ENCODE measurements around the gene COG8.
"Not testable (repeated sequence)": the region's sequence is repeated elsewhere in the genome, so short reads cannot be mapped to it uniquely, and the experiment has no call there.

The COG8 gene, protein sequence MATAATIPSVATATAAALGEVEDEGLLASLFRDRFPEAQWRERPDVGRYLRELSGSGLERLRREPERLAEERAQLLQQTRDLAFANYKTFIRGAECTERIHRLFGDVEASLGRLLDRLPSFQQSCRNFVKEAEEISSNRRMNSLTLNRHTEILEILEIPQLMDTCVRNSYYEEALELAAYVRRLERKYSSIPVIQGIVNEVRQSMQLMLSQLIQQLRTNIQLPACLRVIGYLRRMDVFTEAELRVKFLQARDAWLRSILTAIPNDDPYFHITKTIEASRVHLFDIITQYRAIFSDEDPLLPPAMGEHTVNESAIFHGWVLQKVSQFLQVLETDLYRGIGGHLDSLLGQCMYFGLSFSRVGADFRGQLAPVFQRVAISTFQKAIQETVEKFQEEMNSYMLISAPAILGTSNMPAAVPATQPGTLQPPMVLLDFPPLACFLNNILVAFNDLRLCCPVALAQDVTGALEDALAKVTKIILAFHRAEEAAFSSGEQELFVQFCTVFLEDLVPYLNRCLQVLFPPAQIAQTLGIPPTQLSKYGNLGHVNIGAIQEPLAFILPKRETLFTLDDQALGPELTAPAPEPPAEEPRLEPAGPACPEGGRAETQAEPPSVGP

DNA sequence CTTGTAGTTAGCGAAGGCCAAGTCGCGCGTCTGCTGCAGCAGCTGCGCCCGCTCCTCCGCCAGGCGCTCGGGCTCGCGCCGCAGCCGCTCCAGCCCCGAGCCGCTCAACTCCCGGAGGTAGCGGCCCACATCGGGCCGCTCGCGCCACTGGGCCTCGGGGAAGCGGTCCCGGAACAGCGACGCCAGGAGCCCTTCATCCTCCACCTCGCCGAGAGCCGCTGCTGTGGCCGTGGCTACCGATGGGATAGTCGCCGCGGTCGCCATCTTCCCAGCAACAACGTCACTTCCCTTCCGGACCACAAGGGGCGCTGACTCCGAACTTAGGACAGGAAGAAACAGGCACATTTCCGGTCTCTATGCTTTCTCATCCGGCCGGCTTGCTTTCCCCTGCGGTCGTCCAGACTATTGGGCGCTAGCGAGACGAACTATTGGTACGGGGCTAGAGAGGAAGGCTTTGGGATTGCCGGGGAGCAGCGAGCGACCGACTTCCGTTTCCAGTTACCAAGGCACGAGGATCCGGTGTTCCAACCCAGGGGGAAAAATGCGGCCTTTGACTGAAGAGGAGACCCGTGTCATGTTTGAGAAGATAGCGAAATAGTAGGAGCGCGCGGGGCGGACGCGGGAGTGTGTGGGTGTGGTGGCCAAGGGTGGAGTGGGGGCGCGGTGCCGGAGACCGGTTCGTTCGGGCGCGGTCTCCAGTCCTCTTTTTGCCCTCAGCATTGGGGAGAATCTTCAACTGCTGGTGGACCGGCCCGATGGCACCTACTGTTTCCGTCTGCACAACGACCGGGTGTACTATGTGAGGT is at the start of gene COG8, which contains the start of gene NIP7:
Gene COG8 (minus strand): TSS at position 276 of the 806 bp plus-strand sequence. CDS start 12 bp downstream, at position 264.
Gene NIP7 (plus strand): TSS at position 484 of the 806 bp plus-strand sequence. CDS start 58 bp downstream, at position 542.
- DNase-seq (ENCODE audit: low read depth in 1 of 2, low spot score in 1 of 2) = peak; percentile 80 to 84

DNA sequence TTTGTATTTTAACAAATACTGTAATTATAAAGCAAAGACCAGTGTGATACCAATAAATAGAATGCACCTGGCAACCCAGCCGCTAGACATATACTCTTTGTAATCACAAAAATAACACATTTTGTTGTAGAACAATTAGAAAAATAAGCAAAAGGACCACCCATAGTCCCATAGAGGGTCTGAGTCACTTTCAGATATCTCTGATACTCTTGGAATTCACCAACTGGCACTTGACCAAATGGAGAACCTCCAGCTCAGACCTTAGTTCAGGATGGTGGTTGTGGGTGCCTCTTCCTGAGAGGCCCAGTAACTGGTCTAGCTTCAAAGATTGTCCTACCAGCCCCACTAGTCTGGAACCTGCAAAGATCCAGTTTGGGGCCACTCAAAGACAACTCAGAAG is 47.2 kb upstream of the COG8 start:
- DNase-seq (ENCODE audit: low read depth in 1 of 2, low spot score in 1 of 2) = no peak

DNA sequence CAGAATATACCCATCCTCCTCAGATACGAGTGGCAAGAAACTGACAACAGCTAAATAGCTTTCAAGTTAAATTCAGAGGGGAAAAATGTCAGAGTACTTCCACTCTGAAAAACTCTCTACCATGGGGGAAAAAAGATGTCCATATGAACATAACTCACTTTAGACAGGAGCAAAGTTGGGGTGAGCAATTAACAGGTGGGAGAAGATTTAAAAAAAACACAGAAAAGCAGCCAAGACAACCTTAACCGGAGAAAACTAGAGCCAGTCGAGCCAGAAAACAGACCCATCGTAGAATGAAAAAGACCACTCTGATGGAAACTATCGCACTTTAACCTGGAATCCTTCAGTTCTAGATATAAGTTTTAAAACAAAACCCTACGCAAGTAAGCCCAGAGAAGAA is 45.6 kb upstream of the COG8 start:
- DNase-seq (ENCODE audit: low read depth in 1 of 2, low spot score in 1 of 2) = no peak

DNA sequence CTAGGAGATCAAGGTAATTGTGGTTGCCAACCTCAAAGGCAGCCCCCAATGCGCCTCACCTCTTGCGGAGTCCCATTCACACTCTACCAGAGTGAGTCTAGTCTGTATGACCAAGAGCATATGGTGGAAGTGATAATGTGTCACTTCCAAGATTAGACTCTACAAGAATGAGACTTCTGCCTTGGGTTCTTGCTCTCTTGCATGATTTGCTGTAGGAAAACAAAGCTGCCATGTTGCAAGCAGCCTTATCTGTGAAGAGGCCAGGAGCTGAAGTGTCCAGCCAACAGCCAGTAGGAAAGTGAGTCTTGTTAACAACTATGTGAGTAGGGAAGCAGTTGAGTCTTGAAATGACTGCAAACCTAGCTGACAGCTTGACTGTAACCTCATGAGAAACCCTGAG is 43.1 kb upstream of the COG8 start:
- no peak for DNase-seq (ENCODE audit: low read depth in 1 of 2, low spot score in 1 of 2)

DNA sequence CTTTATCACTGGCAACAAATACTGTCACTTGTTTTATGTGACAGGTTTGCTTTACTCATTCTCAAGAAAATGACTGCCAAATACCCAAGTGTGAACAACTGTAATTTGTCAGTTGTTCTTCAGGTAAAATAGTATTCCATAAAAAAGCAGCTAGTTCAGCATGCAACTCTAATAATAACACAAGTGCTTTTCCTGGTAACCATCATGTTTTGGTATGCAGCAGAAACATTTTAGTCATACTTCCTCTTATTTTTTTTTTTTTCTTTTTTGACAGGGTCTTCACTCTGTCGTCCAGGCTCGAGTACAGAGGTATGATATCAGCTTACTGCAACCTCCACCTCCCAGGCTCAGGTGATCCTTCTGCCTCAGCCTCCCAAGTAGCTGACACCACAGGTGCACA is 41.9 kb upstream of the COG8 start:
- DNase-seq (ENCODE audit: low read depth in 1 of 2, low spot score in 1 of 2) = no peak

DNA sequence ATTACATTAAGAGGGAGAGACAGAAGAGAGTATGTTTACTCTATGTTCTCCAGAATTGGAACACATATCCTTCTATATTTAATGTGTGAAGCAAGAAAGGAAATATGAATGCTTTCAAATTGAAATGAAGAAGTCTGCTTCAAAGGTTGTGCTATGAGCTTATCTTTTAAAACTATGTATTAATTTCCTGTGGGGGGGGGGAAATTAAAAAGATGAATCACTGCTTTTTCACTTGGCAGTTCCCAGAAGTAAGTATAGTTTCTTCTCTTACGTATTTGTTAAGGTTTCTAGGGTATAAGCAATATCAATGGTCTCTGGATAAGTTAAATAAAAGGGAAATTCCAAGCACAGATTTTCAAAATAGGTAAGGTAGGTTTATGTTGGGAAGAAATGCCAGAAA is 39.4 kb upstream of the COG8 start:
- DNase-seq (ENCODE audit: low read depth in 1 of 2, low spot score in 1 of 2) = no peak

DNA sequence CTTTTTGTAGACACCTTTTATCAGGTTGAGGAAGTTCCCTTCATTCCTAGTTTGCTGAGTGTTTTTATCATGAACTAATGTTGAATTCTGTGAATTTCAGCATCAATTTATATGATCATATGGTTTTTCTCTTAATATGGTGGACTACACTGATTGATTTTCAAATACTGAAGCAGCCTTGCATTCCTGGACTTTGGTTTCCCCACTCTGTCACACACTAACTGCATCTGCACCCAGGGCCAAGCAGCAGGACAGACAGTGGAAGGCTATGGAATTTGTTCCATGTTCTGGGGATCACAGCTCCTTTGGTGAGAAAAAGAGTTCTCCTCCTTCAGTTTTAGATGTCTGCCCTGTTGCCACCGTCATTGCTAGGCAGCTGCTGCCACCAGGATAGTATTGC is 38.7 kb upstream of the COG8 start:
- DNase-seq (ENCODE audit: low read depth in 1 of 2, low spot score in 1 of 2) = no peak

DNA sequence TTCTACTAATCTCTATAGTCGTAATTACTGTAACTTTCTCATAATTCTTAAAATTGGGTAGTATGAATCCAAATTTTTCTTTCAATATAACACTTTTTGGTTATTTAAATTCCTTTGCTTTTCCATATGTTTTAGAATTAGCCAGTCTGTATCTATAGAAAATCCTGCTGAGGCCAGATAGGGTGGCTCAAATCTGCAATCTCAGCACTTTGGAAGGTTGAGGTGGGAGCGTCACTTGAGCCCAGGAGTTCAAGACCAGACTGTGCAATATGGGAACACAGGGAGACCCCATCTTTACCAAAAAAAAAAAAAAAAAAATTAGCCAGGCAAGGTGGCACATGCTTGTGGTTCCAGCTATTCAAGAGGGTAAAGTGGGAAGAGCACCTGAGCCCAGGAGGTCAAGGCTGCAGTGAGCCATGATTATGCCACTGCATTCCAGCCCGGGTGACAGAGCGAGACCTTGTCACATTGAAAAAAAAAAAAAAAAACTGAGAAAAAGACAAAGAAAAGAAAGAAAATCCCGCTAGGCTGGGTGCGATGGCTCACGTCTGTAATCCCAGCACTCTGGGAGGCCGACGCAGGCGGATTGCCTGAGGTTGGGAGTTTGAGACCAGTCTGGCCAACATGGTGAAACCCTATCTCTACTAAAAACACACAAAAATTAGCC is 37.2 kb upstream of the COG8 start:
- DNase-seq (ENCODE audit: low read depth in 1 of 2, low spot score in 1 of 2) = no peak

DNA sequence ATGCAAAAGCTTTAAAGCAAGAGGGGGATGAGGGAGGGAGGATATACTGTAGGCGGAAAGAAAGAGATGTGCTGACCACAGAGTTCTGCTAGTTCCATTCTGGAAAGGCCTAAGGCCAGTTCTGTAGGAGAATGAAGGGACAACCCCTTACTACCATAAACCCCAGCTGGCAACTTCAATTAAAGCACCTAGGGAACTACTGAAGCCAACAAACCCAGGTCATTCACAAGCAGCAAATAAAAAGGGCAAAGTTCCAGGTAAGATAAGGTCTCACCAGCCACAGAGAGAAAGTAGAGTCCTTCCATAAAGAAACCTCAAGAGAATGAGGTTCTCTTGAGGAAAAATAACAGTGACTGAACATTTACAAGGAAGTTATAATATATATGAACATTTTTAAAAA is 33.7 kb upstream of the COG8 start:
- no peak for DNase-seq (ENCODE audit: low read depth in 1 of 2, low spot score in 1 of 2)

DNA sequence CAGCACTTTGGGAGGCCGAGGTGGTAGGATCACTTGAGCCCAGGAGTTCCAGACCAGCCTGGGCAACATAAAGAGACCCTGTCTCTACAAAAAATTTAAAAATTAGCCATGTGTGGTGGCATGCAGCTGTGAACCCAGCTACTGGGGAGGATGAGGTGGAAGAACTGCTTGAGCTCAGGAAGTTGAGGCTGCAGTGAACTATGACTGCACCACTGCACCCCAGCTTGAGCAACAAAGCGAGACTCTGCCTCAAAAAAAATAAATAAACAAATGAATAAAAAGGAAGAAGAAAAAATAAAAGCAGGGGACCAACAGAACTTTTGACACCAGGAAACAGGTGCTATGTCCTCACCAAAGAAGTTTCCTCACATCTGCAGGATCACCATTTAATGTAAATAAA is 32.2 kb upstream of the COG8 start:
- DNase-seq (ENCODE audit: low read depth in 1 of 2, low spot score in 1 of 2) = no peak

DNA sequence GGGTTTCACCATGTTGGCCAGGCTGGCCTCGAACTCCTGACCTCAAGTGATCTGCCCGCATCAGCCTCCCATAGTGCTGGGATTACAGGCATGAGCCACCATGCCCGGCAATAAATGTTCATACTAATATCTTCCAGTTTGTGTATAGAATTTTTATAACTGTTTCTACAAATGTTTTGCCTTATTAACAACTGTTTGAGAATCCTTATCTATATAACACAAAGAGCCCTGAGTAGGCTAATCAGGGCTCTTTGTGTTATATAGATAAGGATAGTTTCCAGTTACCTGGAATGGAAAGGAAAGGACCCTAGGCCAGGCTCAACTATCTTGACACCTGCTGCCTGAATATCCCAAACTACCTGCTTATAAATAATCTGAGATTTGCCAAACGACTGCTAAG is 29.5 kb upstream of the COG8 start:
- DNase-seq (ENCODE audit: low read depth in 1 of 2, low spot score in 1 of 2) = no peak

DNA sequence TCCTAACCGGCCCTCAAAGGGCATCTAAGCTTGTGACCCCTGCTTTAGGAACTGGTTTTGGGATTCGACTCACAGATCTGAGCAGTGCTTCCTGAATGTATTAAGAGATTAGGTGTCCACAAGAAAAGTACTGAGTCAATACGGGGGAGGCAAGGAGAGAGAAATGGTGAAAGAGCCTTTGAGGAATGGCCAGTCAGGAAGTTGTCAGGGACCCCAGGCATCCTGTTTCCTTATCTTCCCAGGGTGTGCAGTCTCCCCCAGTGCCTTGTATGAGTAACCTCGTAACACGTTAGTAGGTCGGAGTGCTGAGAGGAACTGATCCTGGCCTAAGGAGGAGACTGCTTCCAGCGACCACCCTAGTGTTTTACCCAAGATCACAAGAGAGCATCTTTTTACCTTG is 28.6 kb upstream of the COG8 start:
- no peak for DNase-seq (ENCODE audit: low read depth in 1 of 2, low spot score in 1 of 2)

DNA sequence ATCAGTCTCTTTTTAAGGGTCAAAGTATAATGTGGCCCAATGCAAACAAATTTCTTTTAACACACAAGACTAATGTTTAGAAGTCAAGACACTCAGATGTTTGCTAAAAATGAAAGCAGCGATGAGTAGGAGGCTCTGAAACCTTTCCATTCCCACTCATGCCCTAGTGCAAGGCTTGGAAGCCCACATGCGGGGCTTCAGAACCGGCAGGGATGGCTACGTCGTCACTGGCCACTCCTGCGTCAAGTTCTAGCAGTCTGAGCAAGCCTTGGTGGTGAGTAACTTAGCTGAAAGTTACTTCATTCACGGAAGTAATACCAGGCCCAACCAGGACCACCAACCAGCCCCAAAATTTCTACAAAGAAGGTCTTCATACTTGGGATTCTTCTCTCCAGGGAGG is 27.1 kb upstream of the COG8 start:
- no peak for DNase-seq (ENCODE audit: low read depth in 1 of 2, low spot score in 1 of 2)

DNA sequence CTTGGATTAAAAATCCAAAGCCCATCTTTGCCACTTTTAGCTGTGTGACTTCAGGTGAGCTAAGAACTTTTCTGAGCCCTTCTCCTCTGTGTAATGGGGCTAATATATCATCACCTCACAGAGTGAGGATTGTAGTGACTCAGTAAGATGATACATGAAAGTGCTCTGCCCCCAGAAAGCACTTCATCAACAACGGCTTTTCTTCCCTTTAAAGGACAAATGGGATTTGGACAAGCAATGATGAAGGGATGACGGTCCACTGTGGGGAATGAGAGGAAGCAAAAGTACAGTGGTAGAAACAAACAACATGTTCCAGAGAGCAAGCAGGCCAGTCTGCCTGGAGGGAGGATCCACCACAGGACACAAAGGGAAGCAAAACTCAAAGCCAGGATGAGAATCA is 26.5 kb upstream of the COG8 start:
- no peak for DNase-seq (ENCODE audit: low read depth in 1 of 2, low spot score in 1 of 2)

DNA sequence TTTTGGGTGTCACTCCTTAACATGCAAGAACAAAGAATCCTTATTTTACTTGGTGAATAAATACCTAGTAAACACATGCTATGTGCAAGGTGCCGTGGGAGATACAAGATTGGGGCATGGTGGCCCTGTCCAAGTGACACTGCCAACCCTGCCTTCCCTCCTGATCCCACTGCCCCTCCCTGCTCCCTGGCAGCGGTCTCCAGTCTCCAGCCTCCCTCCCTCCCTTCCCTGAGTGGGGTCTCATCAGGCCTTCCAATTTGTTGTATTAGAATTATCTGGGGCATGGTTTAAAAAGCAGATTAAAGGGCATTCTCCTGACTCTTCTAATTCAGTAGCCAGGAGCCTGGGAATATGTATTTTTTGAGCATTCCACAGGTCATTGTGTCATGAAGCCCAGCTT is 24.7 kb upstream of the COG8 start:
- DNase-seq (ENCODE audit: low read depth in 1 of 2, low spot score in 1 of 2) = no peak

DNA sequence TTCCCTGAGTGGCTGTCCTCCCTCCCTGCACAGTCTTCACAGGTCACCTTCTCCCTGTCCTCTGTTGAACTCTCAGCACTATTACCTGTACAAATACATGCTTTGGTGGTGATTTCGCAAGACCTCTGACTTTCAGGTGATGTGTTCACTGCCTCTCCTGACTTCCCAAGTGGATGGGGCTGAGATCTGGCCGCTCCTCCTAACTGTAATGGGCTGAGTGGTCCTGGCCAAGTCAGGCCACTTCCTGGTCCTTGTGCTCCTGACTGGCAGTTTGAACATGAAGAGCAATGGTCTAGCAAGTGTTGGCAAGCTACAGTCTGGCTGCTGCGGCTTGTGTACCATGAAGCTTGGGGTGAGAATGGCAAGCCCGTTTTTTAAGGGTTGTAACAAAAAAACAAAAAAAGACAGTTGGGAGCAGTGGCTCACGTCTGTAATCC is 23.9 kb upstream of the COG8 start:
- no peak for DNase-seq (ENCODE audit: low read depth in 1 of 2, low spot score in 1 of 2)

DNA sequence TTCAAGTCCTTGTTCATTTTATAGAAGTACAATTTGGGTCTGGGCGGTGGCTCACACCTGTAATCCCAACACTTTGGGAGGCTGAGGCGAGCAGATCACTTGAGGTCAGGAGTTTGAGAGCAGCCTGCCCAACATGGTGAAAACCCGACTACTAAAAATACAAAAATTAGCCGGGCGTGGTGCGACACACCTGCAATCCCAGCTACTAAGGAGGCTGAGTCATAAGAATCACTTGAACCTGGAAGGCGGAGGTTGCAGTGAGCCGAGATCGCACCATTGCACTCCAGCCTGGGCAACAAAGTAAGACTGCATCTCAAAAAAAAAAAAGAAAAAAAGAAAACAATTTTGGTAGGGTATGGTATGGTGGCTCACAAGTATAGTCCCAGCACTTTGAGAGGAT is 20.7 kb upstream of the COG8 start:
- DNase-seq (ENCODE audit: low read depth in 1 of 2, low spot score in 1 of 2) = not testable (repeated sequence)

DNA sequence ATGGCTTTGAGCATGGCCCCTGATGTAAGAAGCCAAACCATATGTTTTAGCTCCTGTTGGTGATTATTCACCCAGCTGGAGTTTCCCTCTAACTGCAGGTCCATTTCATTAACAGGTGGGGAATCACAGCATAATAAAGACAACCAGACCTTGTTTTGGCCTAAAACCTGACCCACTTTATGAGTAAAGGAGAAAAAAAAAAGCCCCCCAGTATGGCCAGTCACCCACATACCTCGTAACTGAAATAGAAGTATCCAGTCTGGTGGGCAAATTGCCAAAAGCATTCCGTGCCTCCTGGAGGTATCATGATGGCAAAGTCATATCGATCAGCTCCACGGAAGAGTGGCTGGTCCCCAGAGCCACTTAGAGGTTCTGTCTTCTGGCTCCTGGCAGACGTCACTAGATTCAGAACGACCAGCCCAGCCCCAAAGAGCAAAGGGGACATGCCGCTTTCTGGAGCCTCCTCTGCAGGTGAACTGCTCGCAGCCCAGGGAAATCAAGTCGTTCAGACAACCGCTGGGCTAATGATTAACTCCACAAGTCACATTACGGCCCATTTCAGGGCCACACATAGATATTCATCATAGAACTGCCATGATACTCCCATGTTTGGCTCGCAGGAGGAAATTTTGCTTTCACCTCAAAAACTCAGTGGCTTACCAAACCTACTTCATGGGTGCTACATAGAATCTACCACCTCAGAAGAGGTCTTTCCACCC is 12.1 kb upstream of the COG8 start, which contains the start of gene TMED6:
Gene TMED6 (minus strand): TSS at position 478 of the 719 bp plus-strand sequence. CDS start 33 bp downstream, at position 445.
- DNase-seq (ENCODE audit: low read depth in 1 of 2, low spot score in 1 of 2) = no peak

DNA sequence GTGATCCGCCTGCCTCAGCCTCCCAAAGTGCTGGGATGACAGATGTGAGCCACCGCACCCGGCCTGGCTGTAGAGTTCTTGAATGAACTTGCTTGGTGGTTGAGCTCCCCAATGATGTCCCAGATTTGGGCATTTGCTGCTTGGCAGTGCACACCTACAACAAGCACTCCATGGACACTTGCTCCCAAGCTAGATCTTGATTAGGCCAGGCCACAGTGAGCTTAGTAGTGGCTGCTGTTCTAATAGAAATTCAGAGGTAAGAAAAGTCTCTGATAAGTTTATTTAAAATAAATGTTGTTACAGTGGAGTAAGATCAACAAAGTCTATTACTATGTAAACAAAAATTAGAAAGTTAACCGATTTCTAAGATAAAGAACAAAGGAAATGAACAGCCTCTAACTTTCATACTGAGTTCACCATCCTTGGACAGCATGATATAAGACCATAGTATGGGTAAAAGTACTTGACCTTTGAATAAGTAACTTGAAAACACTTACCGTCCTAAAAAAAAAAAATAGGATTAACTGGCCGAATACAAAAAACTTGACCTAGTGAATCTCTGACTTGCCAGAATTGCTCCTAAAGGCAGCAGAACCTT is 11.3 kb upstream of the COG8 start:
- no peak for DNase-seq (ENCODE audit: low read depth in 1 of 2, low spot score in 1 of 2)

DNA sequence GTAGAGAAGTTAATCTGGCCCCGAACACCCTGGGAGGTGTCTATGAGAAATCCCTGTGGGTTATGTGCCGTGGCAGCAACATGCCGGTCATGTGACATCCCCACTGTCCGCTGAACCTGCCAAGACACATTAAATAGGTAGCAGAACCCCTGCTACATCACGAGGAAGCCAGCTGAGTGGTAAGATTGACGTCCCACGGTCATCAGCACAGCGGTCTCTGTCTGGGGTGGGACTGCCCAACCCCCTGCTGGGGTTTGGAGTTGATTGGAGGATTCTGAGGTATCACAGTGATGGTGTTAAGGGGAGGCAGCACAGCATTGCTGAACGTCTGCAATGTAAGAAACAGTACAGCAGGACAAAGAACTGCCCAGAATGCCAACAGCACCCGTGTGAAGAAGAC is 10.2 kb upstream of the COG8 start:
- DNase-seq (ENCODE audit: low read depth in 1 of 2, low spot score in 1 of 2) = no peak

Measured in activated T-helper 1 cell treated with anti-CD3 and anti-CD28 coated beads, Interleukin-2, amount 50 U/mL, for 16 hours (primary cell).